WTC11 (cell line): ENCODE measurements around the gene ST6GALNAC3. TPM values are rescaled to one million over a fixed set of nuclear protein-coding genes. Genes with fewer than 3 reads are reported as not detected.

Experiments
- ATAC-seq: fragments of 200-7000 bp; cut with Tn5 transposase; 2 replicates; pipeline ENCODE4 v1.10.0; 2021; ENCODE audit warnings: mild to moderate bottlenecking, moderate library complexity
- CTCF ChIA-PET: fragments of 300-600 bp; sonication (Branson Sonifier 250); formaldehyde crosslinking; loops from one replicate; lab custom pipeline; 2021; ENCODE audit warnings: antibody characterized with exemption; lab: Charles Lee
- POLR2A ChIA-PET: fragments of 350-600 bp; sonication (Branson Sonifier 250); formaldehyde crosslinking; loops from one replicate; lab custom pipeline; 2021; ENCODE audit warnings: antibody characterized with exemption; lab: Charles Lee
- DNase-seq: peaks from one replicate; pipeline ENCODE4 v3.0.0; 2021; ENCODE audit warnings: low spot score
- H3K27ac Mint-ChIP-seq: 2 replicates; pipeline ENCODE4 v1.8.0; 2021; ENCODE audit warnings: mixed read lengths
- H3K27me3 Mint-ChIP-seq: 2 replicates; pipeline ENCODE4 v1.8.0; 2021; ENCODE audit warnings: low read depth, mild to moderate bottlenecking, moderate library complexity, mixed read lengths
- H3K36me3 Mint-ChIP-seq: 2 replicates; pipeline ENCODE4 v1.8.0; 2021; ENCODE audit warnings: mixed read lengths
- H3K4me1 Mint-ChIP-seq: 2 replicates; pipeline ENCODE4 v1.8.0; 2022; ENCODE audit warnings: mixed read lengths
- H3K4me3 Mint-ChIP-seq: 2 replicates; pipeline ENCODE4 v1.8.0; 2021; ENCODE audit warnings: mild to moderate bottlenecking, moderate library complexity, mixed read lengths
- H3K9me3 Mint-ChIP-seq: 2 replicates; pipeline ENCODE4 v1.8.0; 2021; ENCODE audit warnings: mixed read lengths
- E2F5 ChIP-seq: sonication (generic); formaldehyde crosslinking; IDR thresholded peaks from 2 replicates; pipeline ENCODE4 v1.8.1; 2022; ENCODE audit warnings: mild to moderate bottlenecking, moderate library complexity, missing genetic modification reagents
- ETV6 ChIP-seq: sonication (generic); formaldehyde crosslinking; IDR thresholded peaks from 2 replicates; pipeline ENCODE4 v1.8.1; 2022; ENCODE audit warnings: mild to moderate bottlenecking, missing genetic modification reagents
- FOXJ3 ChIP-seq: sonication (generic); formaldehyde crosslinking; IDR thresholded peaks from 2 replicates; pipeline ENCODE4 v1.9.0; 2021; ENCODE audit warnings: missing genetic modification reagents, mild to moderate bottlenecking, borderline replicate concordance
- HMGA2 ChIP-seq: fragments of 250-450 bp; sonication (Bioruptor Pico); IDR thresholded peaks from 2 replicates; pipeline ENCODE4 v1.4.0; 2021; ENCODE audit warnings: mild to moderate bottlenecking, moderate library complexity
- JUN ChIP-seq: sonication (generic); formaldehyde crosslinking; IDR thresholded peaks from 2 replicates; pipeline ENCODE4 v1.8.0; 2023; ENCODE audit warnings: mild to moderate bottlenecking, missing genetic modification reagents
- KAT7 ChIP-seq: sonication (generic); formaldehyde crosslinking; IDR thresholded peaks from 2 replicates; pipeline ENCODE4 v1.8.1; 2023; ENCODE audit warnings: missing genetic modification reagents, mild to moderate bottlenecking, borderline replicate concordance
- MYBL2 ChIP-seq: sonication (generic); formaldehyde crosslinking; IDR thresholded peaks from 2 replicates; pipeline ENCODE4 v1.8.1; 2023; ENCODE audit warnings: mild to moderate bottlenecking, moderate library complexity, missing genetic modification reagents
- NFE2L1 ChIP-seq: sonication (generic); formaldehyde crosslinking; IDR thresholded peaks from 2 replicates; pipeline ENCODE4 v1.8.1; 2023; ENCODE audit warnings: missing genetic modification reagents
- OVOL2 ChIP-seq: fragments of 250-450 bp; sonication (Bioruptor Pico); IDR thresholded peaks from 2 replicates; pipeline ENCODE4 v1.9.0; 2021; ENCODE audit warnings: mild to moderate bottlenecking, borderline replicate concordance
- RORB ChIP-seq: fragments of 250-450 bp; sonication (Bioruptor Pico); IDR thresholded peaks from 2 replicates; pipeline ENCODE4 v1.9.0; 2021; ENCODE audit warnings: mild to moderate bottlenecking
- ZNF263 ChIP-seq: sonication (generic); formaldehyde crosslinking; IDR thresholded peaks from 2 replicates; pipeline ENCODE4 v1.8.1; 2022; ENCODE audit warnings: low read depth, mild to moderate bottlenecking, moderate library complexity, missing genetic modification reagents
- ZNF281 ChIP-seq: sonication (generic); formaldehyde crosslinking; IDR thresholded peaks from 2 replicates; pipeline ENCODE4 v1.8.0; 2023; ENCODE audit warnings: mild to moderate bottlenecking, missing genetic modification reagents
- ZNF423 ChIP-seq: fragments of 250-450 bp; sonication (Bioruptor Pico); IDR thresholded peaks from 2 replicates; pipeline ENCODE4 v2.1.2; 2022; ENCODE audit warnings: mild to moderate bottlenecking, moderate library complexity
- total RNA-seq: library from RNA; stranded (reverse); gene quantifications from 3 replicates; pipeline ENCODE4 v1.2.3, GENCODE V29; 2021
- TF ChIP-seq, protein P1 (sequence below): sonication (generic); formaldehyde crosslinking; IDR thresholded peaks from 2 replicates; pipeline ENCODE4 v1.8.0; 2022; ENCODE audit warnings: mild to moderate bottlenecking, missing genetic modification reagents
- TF ChIP-seq, protein P2 (sequence below): sonication (generic); formaldehyde crosslinking; conservative IDR thresholded peaks from 2 replicates; pipeline ENCODE4 v1.8.1; 2023; ENCODE audit warnings: mild to moderate bottlenecking, low read depth, missing genetic modification reagents, moderate library complexity
- TF ChIP-seq, protein P3 (sequence below): sonication (generic); formaldehyde crosslinking; IDR thresholded peaks from 2 replicates; pipeline ENCODE4 v1.8.1; 2022; ENCODE audit warnings: mild to moderate bottlenecking, missing genetic modification reagents, moderate library complexity, borderline replicate concordance
- TF ChIP-seq, protein P4 (sequence below): fragments of 250-450 bp; sonication (Bioruptor Pico); IDR thresholded peaks from 2 replicates; pipeline ENCODE4 v1.9.0; 2021; ENCODE audit warnings: mild to moderate bottlenecking
- TF ChIP-seq, protein P5 (sequence below): sonication (generic); formaldehyde crosslinking; IDR thresholded peaks from 2 replicates; pipeline ENCODE4 v1.8.1; 2023; ENCODE audit warnings: mild to moderate bottlenecking, missing genetic modification reagents, borderline replicate concordance
- TF ChIP-seq, protein P6 (sequence below): sonication (generic); formaldehyde crosslinking; conservative IDR thresholded peaks from 2 replicates; pipeline ENCODE4 v1.8.1; 2022; ENCODE audit warnings: mild to moderate bottlenecking, missing genetic modification reagents
- TF ChIP-seq, protein P7 (sequence below): fragments of 250-450 bp; sonication (Bioruptor Pico); conservative IDR thresholded peaks from 2 replicates; pipeline ENCODE4 v1.9.0; 2021; ENCODE audit warnings: mild to moderate bottlenecking

The ST6GALNAC3 gene
- total RNA-seq, 1 experiment from 2014 or later = 11.9 TPM

DNA sequence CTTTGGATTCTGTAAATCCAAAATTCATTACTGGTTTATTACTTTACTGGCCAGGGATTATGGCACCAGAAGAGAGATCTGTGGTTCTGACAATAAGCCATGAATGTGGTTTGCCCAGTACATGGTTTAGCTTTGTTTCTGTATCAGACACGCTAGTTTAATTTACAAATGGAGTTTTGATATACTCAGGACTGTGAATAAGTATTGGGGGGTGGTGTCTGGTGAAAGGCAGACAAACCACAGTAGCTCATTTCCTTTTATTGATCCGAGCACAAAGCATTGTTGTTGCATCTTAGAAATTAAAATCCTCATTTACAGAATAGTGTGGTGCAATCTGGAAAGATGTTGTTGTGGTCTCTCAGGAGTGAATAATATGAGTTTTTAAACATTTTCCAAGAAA lies 96.0 kb downstream of the ST6GALNAC3 start (continued):
- TF ChIP-seq RORB (no peak), MYBL2 (no peak), ZNF281 (CRISPR knock-in tag) (no peak), HMGA2 (CRISPR knock-in tag) (no peak)

DNA sequence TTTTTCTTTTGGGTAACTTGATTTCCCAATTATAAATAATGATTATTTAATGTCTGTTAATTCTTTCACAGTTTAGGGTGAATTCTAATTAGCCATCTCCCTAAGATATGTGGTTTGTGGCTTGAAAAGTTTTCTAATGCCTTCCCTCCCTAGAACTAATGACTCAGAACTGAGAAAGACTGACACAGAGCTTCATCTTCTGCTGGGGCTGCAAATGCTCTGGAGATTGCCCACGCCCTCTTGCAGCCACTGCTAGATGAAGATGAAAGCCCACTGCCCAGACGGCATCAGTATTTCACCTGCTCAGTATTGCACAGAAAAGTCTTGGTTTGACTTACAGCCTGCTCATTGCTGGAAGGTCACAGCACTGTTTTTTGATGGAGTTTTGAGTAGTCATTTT lies 101.5 kb downstream of the ST6GALNAC3 start:
- POLR2A ChIA-PET = no interaction called here
- no peak for DNase-seq
- H3K36me3 Mint-ChIP-seq = peaks cover 17% of the 10 kb centered on the region
- ATAC-seq = no peak
- CTCF ChIA-PET = interaction anchor here (2.7 kb wide), 1 partner anchor 21 kb away, joined by 9 read pairs; no protein-coding TSS in a partner anchor
- peaks cover 14% of the 10 kb centered on the region for H3K4me1 Mint-ChIP-seq
- no peaks in the 10 kb centered on the region for H3K27me3 Mint-ChIP-seq
- no peak overlapping the region for H3K4me3 Mint-ChIP-seq
- H3K9me3 Mint-ChIP-seq = peaks cover 35% of the 10 kb centered on the region
- no peak overlapping the region for H3K27ac Mint-ChIP-seq
- TF ChIP-seq ZNF263 (CRISPR knock-in tag) (no peak), OVOL2 (CRISPR knock-in tag) (no peak), JUN (CRISPR knock-in tag) (no peak), MYBL2 (no peak), E2F5 (CRISPR knock-in tag) (no peak), ETV6 (CRISPR knock-in tag) (no peak), ZNF423 (CRISPR knock-in tag) (no peak), KAT7 (CRISPR knock-in tag) (no peak), NFE2L1 (CRISPR knock-in tag) (no peak), FOXJ3 (CRISPR knock-in tag) (no peak)
- TF ChIP-seq, protein P1, sequence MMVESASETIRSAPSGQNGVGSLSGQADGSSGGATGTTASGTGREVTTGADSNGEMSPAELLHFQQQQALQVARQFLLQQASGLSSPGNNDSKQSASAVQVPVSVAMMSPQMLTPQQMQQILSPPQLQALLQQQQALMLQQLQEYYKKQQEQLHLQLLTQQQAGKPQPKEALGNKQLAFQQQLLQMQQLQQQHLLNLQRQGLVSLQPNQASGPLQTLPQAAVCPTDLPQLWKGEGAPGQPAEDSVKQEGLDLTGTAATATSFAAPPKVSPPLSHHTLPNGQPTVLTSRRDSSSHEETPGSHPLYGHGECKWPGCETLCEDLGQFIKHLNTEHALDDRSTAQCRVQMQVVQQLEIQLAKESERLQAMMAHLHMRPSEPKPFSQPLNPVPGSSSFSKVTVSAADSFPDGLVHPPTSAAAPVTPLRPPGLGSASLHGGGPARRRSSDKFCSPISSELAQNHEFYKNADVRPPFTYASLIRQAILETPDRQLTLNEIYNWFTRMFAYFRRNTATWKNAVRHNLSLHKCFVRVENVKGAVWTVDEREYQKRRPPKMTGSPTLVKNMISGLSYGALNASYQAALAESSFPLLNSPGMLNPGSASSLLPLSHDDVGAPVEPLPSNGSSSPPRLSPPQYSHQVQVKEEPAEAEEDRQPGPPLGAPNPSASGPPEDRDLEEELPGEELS (CRISPR knock-in tag) = no peak
- TF ChIP-seq, protein P2, sequence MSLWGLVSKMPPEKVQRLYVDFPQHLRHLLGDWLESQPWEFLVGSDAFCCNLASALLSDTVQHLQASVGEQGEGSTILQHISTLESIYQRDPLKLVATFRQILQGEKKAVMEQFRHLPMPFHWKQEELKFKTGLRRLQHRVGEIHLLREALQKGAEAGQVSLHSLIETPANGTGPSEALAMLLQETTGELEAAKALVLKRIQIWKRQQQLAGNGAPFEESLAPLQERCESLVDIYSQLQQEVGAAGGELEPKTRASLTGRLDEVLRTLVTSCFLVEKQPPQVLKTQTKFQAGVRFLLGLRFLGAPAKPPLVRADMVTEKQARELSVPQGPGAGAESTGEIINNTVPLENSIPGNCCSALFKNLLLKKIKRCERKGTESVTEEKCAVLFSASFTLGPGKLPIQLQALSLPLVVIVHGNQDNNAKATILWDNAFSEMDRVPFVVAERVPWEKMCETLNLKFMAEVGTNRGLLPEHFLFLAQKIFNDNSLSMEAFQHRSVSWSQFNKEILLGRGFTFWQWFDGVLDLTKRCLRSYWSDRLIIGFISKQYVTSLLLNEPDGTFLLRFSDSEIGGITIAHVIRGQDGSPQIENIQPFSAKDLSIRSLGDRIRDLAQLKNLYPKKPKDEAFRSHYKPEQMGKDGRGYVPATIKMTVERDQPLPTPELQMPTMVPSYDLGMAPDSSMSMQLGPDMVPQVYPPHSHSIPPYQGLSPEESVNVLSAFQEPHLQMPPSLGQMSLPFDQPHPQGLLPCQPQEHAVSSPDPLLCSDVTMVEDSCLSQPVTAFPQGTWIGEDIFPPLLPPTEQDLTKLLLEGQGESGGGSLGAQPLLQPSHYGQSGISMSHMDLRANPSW (CRISPR knock-in tag) = no peak
- TF ChIP-seq, protein P3, sequence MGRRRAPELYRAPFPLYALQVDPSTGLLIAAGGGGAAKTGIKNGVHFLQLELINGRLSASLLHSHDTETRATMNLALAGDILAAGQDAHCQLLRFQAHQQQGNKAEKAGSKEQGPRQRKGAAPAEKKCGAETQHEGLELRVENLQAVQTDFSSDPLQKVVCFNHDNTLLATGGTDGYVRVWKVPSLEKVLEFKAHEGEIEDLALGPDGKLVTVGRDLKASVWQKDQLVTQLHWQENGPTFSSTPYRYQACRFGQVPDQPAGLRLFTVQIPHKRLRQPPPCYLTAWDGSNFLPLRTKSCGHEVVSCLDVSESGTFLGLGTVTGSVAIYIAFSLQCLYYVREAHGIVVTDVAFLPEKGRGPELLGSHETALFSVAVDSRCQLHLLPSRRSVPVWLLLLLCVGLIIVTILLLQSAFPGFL (CRISPR knock-in tag) = no peak
- TF ChIP-seq, protein P4, sequence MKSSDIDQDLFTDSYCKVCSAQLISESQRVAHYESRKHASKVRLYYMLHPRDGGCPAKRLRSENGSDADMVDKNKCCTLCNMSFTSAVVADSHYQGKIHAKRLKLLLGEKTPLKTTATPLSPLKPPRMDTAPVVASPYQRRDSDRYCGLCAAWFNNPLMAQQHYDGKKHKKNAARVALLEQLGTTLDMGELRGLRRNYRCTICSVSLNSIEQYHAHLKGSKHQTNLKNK (CRISPR knock-in tag) = no peak
- TF ChIP-seq, protein P5, sequence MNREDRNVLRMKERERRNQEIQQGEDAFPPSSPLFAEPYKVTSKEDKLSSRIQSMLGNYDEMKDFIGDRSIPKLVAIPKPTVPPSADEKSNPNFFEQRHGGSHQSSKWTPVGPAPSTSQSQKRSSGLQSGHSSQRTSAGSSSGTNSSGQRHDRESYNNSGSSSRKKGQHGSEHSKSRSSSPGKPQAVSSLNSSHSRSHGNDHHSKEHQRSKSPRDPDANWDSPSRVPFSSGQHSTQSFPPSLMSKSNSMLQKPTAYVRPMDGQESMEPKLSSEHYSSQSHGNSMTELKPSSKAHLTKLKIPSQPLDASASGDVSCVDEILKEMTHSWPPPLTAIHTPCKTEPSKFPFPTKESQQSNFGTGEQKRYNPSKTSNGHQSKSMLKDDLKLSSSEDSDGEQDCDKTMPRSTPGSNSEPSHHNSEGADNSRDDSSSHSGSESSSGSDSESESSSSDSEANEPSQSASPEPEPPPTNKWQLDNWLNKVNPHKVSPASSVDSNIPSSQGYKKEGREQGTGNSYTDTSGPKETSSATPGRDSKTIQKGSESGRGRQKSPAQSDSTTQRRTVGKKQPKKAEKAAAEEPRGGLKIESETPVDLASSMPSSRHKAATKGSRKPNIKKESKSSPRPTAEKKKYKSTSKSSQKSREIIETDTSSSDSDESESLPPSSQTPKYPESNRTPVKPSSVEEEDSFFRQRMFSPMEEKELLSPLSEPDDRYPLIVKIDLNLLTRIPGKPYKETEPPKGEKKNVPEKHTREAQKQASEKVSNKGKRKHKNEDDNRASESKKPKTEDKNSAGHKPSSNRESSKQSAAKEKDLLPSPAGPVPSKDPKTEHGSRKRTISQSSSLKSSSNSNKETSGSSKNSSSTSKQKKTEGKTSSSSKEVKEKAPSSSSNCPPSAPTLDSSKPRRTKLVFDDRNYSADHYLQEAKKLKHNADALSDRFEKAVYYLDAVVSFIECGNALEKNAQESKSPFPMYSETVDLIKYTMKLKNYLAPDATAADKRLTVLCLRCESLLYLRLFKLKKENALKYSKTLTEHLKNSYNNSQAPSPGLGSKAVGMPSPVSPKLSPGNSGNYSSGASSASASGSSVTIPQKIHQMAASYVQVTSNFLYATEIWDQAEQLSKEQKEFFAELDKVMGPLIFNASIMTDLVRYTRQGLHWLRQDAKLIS (CRISPR knock-in tag) = no peak
- TF ChIP-seq, protein P6, sequence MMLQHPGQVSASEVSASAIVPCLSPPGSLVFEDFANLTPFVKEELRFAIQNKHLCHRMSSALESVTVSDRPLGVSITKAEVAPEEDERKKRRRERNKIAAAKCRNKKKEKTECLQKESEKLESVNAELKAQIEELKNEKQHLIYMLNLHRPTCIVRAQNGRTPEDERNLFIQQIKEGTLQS (CRISPR knock-in tag) = no peak
- TF ChIP-seq, protein P7, sequence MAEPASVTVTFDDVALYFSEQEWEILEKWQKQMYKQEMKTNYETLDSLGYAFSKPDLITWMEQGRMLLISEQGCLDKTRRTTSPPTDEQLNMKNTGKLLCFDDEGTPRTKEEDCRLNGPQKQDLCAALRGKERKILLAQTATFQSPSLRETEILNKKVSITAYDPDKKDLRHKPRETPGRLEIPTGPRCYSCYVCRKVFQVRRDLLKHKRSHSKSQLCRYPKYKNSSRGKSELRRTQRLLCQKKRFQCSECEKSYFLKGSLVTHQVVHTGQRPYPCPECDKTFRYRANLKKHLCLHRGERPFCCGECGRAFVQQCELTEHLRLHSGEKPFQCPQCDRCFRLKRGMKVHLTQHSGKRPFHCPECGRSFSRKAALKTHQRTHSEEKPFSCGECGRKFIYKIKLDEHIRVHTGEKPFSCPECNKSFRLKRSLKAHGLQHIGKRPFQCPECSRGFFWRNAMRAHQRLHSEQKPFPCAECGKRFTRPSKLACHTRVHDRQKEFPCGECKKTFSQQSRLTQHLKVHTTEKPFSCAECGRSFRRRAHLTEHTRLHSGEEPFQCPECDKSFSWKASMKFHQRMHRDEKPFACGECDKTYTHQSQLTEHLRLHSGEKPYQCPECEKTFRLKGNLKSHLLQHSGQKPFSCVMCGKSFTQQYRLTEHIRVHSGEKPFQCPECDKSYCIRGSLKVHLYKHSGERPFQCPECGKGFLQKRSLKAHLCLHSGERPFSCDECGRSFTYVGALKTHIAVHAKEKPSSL (CRISPR knock-in tag) = no peak
